A673 (cell line): ENCODE data around the gene WNT6. TPM values are rescaled to one million over a fixed set of nuclear protein-coding genes. Genes with fewer than 3 reads are reported as not detected.

Experiments used
- BruUV-seq: library from RNA; stranded (reverse); fragments of 400-500 nt; replicated peaks from 2 replicates; lab custom pipeline; 2021; lab: Mats Ljungman, UMichigan
- CTCF ChIA-PET: fragments of 300-600 bp; sonication (Branson Sonifier 250); formaldehyde crosslinking; loops from one replicate; lab custom pipeline; 2022; ENCODE audit warnings: antibody characterized with exemption; lab: Charles Lee
- POLR2A ChIA-PET: fragments of 300-600 bp; sonication (Branson Sonifier 250); formaldehyde crosslinking; loops from one replicate; lab custom pipeline; 2022; ENCODE audit warnings: antibody characterized with exemption; ENCODE audit not compliant: low non-redundant PET; lab: Charles Lee
- DNase-seq: peaks from one replicate; pipeline ENCODE4 v3.0.0-alpha.2; 2015; ENCODE audit warnings: low spot score
- H3K27ac ChIP-seq: fragments of 200-600 bp; sonication (generic); 2 replicates; pipeline ENCODE4 v1.5.1; 2016; ENCODE audit warnings: mixed run types, low read depth, mild to moderate bottlenecking, mixed read lengths, antibody characterized with exemption, low read length; ENCODE audit not compliant: poor library complexity, severe bottlenecking
- H3K27me3 ChIP-seq: fragments of 200-600 bp; sonication (generic); replicated peaks from 2 replicates; pipeline ENCODE4 v1.6.1; 2017; ENCODE audit warnings: mixed run types, low read depth, mild to moderate bottlenecking, mixed read lengths, antibody characterized with exemption, low read length; ENCODE audit not compliant: insufficient read depth, poor library complexity
- H3K36me3 ChIP-seq: fragments of 200-600 bp; sonication (generic); 2 replicates; pipeline ENCODE4 v1.6.1; 2016; ENCODE audit warnings: mixed run types, mild to moderate bottlenecking, mixed read lengths, antibody characterized with exemption, low read length; ENCODE audit not compliant: insufficient read depth, poor library complexity, severe bottlenecking
- H3K4me1 ChIP-seq: fragments of 200-600 bp; sonication (generic); 2 replicates; pipeline ENCODE4 v1.6.1; 2017; ENCODE audit warnings: mixed run types, mild to moderate bottlenecking, mixed read lengths, antibody characterized with exemption, low read length; ENCODE audit not compliant: insufficient read depth, poor library complexity, severe bottlenecking
- H3K4me3 ChIP-seq: fragments of 200-600 bp; sonication (generic); 2 replicates; pipeline ENCODE4 v1.5.1; 2016; ENCODE audit warnings: low read depth, mixed run types, mild to moderate bottlenecking, mixed read lengths, low read length; ENCODE audit not compliant: poor library complexity, severe bottlenecking
- H3K9me3 ChIP-seq: fragments of 200-600 bp; sonication (generic); 2 replicates; pipeline ENCODE4 v1.6.1; 2016; ENCODE audit warnings: mixed run types, low read depth, mild to moderate bottlenecking, mixed read lengths, antibody characterized with exemption, low read length; ENCODE audit not compliant: poor library complexity, severe bottlenecking
- CTCF ChIP-seq: fragments of 300-800, 200-600 bp; sonication (generic); conservative IDR thresholded peaks from 2 replicates; pipeline ENCODE4 v1.5.1; 2017; ENCODE audit warnings: low read depth, mild to moderate bottlenecking, antibody characterized with exemption, low read length, moderate library complexity, mixed read lengths
- EZH2 ChIP-seq: fragments of 200-600 bp; sonication (generic); IDR thresholded peaks from 2 replicates; pipeline ENCODE4 v1.6.1; 2017; ENCODE audit warnings: borderline replicate concordance, low read depth, mild to moderate bottlenecking, mixed read lengths, antibody characterized with exemption, low read length; ENCODE audit not compliant: poor library complexity, severe bottlenecking
- intact Hi-C: fragments of 100-400 bp; cut with micrococcal nuclease; formaldehyde crosslinking; loops from one replicate; pipeline ENCODE4 v1.10.0; 2022; ENCODE audit not compliant: unreplicated experiment
- total RNA-seq: library from RNA; stranded (reverse); gene quantifications from 2 replicates; pipeline ENCODE4 v1.2.3, GENCODE V29; 2021

The WNT6 gene
- total RNA-seq, 1 experiment from 2014 or later, result not detected

GRCh38 chr2:218871345-218872302 is 12.0 kb downstream of the WNT6 start:
- BruUV-seq, result no TSS peak
- CTCF ChIA-PET, result interaction anchor here (1.1 kb wide), 1 partner anchor 19 kb away, joined by 3 read pairs; no protein-coding TSS in a partner anchor
- Histone ChIP-seq H3K9me3 (no peaks in the 10 kb centered on the region), H3K36me3 (no peaks in the 10 kb centered on the region), H3K27ac (no peak overlapping the region), H3K27me3 (peaks cover 84% of the 10 kb centered on the region), H3K4me3 (no peak overlapping the region), H3K4me1 (no peaks in the 10 kb centered on the region)
- intact Hi-C loops, result loop anchor here (10.0 kb wide), 1 partner anchor 253 kb away; no protein-coding TSS in a partner anchor
- POLR2A ChIA-PET, result no interaction called here
- TF ChIP-seq EZH2 (peak; percentile 83), CTCF (no peak)
- no peak for DNase-seq

- no TSS peak for BruUV-seq
- DNase-seq, result no peak
- H3K27me3 ChIP-seq, result peaks cover 81% of the 10 kb centered on the region
- TF ChIP-seq EZH2 (no peak), CTCF (no peak)
- H3K4me3 ChIP-seq, result no peak overlapping the region
- no peaks in the 10 kb centered on the region for H3K36me3 ChIP-seq
- no peak overlapping the region for H3K27ac ChIP-seq
- intact Hi-C loops, result loop anchor here (10.0 kb wide), 1 partner anchor 252 kb away; no protein-coding TSS in a partner anchor
- no peaks in the 10 kb centered on the region for H3K4me1 ChIP-seq
- no peaks in the 10 kb centered on the region for H3K9me3 ChIP-seq
- POLR2A ChIA-PET, result no interaction called here
- CTCF ChIA-PET, result interaction anchor here (0.9 kb wide), 1 partner anchor 12 kb away, joined by 3 read pairs; no protein-coding TSS in a partner anchor
Measured at GRCh38 chr2:218872645-218873358, 13.2 kb downstream of the WNT6 start.

GRCh38 chr2:218873359-218874194 is 14.0 kb downstream of the WNT6 start:
- POLR2A ChIA-PET, result no interaction called here
- no peaks in the 10 kb centered on the region for H3K9me3 ChIP-seq
- no peaks in the 10 kb centered on the region for H3K36me3 ChIP-seq
- H3K4me3 ChIP-seq, result no peak overlapping the region
- H3K4me1 ChIP-seq, result no peaks in the 10 kb centered on the region
- DNase-seq, result no peak
- CTCF ChIA-PET, result interaction anchor here (0.9 kb wide), 1 partner anchor 13 kb away, joined by 3 read pairs; no protein-coding TSS in a partner anchor
- BruUV-seq, result no TSS peak
- intact Hi-C loops, result loop anchor here (10.0 kb wide), 1 partner anchor 251 kb away; no protein-coding TSS in a partner anchor
- H3K27ac ChIP-seq, result no peak overlapping the region
- H3K27me3 ChIP-seq, result peaks cover 75% of the 10 kb centered on the region
- TF ChIP-seq CTCF (no peak), EZH2 (peak; percentile 99)
